GM11168 (cell line): ENCODE measurements around the gene PRPSAP1.
"Not testable (repeated sequence)": the region's sequence is repeated elsewhere in the genome, so short reads cannot be mapped to it uniquely, and the experiment has no call there.

Source experiments
- in situ Hi-C: fragments of 300-500 bp; cut with MboI; formaldehyde crosslinking; loops from one replicate; pipeline ENCODE4 v1.12.0; 2022; ENCODE audit warnings: low sequenced_read_pairs; ENCODE audit not compliant: unreplicated experiment

Gene PRPSAP1

DNA sequence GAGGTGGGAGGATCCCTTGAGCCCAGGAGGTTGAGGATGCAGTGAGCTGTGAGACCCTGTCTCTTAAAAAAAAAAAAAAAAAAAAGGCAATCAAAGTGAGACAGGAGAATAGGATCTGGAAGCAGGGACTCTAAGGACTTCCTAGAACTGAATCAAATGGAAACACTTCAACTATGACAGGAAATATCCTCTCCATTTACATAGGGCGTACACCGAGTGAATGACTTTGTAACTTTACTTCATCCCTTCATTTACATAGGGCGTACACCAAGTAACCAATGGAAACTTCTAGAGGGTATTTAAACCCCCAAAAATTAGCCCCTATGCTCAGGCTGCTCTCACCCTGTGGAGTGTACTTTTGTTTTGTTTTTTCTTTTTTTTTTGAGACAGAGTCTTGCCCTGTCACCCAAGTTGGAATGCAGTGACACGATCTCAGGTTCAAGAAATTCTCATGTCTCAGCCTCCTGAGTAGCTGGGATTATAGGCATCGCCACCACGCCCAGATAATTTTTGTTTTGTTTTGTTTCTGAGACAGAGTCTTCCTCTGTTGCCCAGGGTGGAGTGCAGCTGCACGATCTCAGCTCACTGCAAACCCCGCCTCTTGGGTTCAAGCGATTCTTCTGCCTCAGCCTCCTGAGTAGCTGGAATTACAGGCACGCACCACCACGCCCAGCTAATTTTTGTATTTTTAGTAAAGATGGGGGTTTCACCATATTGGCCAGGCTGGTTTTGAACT lies 9.6 kb upstream of the PRPSAP1 start:
- in situ Hi-C loops = no loop called here

DNA sequence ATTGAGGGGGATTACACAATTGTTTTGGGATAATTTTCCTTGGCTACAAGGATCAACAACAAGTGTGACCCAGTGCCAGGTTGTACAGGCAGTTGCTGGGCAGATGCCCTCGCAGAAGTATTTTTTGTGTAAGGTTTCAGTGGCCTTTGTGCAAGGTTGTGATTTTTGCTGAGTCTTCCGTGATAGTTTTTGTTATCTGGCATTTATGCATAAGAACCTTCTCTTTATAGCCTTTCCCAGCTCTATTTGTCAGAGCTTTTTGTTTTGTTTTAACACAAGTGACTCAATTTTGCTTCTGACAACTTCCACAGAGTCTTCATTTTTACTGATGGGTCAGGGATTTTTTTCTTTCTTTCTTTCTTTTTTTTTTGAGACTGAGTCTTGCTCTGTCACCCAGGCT lies 6.7 kb upstream of the PRPSAP1 start:
- in situ Hi-C loops = no loop called here

DNA sequence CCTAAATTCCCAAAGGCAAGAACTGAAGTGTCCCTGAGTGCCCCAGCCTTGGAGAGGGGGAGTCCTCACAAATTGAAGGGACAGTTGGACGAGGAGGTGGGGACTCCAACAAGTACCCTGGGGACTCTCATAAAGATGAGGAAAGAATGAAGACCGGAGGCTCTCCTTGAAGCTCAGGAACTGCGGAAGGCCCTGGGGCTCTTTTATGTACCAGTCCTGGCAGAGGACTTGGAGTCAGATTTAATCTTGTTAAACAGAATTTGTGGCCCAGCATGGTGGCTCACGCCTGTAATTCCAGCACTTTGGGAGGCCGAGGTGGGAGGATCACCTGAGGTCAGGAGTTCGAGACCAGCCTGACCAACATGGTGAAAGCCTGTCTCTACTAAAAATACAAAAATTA lies 6.1 kb upstream of the PRPSAP1 start:
- in situ Hi-C loops = not testable (repeated sequence)

DNA sequence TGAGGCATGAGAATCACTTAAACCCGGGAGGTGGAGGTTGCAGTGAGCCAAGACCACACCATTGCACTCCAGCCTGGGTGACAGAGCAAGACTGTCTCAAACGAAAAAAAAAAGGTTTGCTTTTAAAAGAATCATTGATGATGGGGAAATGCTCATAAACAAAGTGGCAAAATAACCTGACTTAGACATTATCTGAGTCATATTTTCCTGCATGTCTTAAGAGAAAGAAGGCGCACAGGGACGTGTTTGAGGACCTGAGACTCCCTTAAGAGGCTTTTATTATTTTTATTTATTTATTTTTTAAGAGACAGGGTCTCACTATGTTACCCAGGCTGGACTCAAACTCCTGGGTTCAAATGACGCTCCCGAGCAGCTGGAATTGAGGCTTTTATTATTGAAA lies 5.7 kb upstream of the PRPSAP1 start:
- in situ Hi-C loops = no loop called here

DNA sequence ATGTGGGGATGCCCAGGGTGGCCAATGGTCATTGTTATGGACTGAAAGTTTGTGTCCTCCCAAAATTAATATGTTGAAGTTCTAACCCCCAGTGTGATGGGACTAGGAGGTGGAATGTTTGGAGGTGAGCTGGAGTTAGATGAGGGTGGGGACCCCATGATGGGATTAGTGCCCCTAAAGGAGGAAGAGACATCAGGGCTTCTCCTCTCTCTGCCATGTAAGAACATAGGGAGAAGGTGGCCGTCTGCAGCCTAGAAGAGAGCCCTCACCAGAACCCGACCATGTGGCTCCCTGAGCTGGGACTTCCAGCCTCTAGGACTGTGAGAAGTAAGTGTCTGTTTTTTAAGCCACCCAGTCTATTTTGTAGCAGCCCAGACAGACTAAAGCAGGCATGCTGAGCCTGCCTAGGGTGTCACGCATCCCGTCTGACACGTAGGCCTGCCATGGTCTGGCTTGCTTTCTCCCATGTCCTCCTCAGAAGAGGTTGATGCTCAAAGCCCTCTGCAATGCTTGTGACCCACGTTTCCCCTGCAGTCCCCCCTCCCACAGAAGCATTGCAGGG lies 4.0 kb upstream of the PRPSAP1 start:
- in situ Hi-C loops = no loop called here

DNA sequence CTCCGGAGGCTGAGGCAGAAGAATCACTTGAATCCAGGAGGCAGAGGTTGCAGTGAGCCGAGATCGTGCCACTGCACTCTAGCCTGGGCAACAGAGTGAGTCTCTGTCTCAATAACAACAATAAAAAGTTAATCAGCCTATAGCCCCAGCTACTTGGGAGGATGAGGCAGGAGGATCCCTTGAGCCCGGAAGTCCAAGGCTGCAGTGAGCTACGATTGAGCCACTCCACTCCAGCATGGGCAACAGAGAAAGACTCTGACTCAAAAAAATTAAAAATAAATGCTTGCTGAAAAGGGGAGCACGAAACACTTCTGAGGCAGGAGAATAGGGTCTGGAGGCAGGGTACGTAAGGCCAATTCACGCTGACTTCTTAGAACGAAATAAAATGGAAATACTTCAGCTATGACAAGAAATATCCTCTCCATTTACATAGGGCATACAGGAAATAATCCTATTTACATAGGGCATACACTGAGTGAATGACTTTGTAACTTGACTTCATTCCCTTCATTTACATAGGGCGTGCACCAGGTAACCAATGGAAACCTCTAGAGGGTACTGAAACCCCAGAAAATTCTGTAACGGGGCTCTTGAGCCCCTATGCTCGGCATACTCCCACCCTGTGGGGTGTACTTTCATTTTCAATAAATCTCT lies 3.2 kb upstream of the PRPSAP1 start:
- in situ Hi-C loops = no loop called here

GRCh38 chr17:76354747-76355310 lies 1.1 kb upstream of the PRPSAP1 start:
- in situ Hi-C loops = no loop called here

DNA sequence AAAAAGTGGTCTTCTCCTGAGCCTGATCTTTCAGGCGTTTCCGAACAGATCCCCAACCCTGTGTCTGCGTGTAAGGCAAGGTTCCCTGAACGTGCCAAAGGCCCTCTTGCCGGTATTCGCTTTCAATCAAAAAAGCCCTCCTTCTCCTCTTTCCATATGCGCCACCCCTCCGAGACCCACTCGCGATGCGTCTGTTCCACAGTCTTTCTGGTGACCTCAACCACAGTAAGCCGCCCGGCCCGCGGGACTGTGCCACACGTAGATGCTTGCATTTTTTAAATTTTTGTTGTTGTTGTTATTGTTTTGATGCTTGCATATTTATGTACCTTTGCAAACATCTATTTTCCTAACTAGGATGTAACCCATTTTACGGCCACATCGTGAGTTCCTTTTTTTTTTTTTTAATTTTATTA lies 607 bp upstream of the PRPSAP1 start:
- in situ Hi-C loops = no loop called here

DNA sequence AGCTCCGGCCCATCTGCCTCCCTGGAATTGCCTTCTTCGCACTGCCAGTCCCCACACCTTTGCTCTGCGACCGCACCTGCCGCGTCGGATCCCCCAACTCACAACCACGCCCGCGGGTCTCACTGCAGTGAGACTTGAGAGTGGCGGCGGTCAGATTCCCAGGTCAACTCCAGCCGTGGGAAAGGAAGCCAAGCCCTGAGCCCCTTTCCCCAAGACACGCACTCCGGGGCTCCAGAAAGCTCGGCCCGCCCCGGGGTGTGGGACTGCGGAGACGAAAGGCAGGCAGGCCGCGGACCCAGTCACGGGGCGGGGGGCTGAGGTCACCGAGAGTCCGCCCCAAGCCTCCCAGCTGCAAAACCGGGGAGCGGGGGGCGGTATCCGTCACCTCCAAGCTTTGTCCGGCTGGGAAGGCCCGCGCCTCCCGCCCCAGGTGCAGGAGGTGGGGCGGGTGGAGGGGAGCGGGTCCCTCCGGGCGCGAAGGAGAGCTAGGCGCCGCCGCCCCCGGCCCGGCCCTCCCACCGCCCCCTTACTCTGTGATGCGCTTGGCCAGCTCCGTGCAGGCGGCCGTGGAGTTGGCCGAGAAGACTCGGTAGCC lies 615 bp downstream of the PRPSAP1 start:
- in situ Hi-C loops = no loop called here

GRCh38 chr17:76351526-76352071 lies 2.1 kb downstream of the PRPSAP1 start:
- in situ Hi-C loops = no loop called here

- in situ Hi-C loops = no loop called here
These were observed 3.3 kb downstream of the PRPSAP1 start for GRCh38 chr17:76350463-76350862.

DNA sequence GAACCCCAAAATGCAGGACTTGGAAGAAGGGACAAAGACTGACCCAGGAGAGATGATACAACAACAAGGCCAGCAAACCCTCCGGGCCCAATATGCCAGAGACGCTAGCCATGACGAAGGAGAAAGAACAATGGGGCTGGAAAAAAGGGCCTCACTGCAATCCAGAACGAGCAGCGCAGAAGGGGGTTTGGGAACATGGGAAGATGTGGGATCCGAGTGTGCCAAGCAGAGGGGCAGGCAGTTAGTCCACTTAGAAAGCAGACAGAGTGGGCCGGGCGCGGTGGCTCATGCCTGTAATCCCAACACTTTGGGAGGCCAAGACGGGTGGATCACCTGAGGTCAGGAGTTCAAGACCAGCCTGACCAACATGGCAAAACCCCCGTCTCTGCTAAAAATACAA lies 6.8 kb downstream of the PRPSAP1 start:
- in situ Hi-C loops = not testable (repeated sequence)

DNA sequence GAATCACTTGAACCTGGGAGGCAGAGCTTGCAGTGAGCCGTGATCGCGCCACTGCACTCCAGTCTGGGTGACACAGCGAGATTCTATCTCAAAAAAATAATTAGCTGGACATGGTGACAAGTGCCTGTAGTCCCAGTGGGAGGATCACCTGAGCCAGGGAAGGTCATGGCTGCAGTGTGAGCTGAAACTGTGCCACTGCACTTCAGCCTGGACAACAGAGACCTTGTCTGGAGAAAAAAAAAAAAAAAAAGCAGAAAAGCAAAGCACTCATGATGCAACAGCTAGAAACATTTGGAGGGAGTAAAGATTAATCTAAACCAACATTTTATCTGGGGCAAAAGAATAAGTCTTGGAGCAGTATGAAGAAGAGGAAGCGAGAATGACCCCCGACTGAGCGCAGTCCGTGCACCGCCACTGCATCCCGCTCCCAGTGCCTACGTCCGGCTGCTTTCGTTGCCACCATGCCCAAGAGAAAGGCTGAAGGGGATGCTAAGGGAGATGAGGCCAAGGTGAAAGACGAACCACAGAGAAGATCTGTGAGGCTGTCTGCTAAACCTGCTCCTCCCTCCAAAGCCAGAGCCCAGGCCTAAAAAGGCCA lies 8.2 kb downstream of the PRPSAP1 start:
- in situ Hi-C loops = no loop called here

DNA sequence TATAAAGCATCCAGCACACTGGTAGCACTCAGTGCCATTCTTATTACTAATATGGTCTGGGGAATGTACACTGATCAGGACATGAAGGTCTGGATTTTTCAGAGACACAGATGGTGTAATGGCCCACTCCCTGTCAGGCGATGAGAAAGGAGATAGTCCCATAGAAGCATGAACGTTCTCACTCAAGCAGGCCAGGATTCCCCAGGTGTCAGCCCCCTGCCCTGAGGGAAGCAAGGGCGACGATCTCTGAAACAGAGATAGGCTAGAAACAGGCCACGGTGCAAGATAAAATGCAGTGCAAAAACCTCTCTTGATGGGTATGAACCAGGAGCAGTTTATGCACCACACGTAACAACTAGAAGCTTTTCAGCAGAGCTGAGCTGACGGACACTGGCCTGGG lies 10.6 kb downstream of the PRPSAP1 start:
- in situ Hi-C loops = no loop called here

DNA sequence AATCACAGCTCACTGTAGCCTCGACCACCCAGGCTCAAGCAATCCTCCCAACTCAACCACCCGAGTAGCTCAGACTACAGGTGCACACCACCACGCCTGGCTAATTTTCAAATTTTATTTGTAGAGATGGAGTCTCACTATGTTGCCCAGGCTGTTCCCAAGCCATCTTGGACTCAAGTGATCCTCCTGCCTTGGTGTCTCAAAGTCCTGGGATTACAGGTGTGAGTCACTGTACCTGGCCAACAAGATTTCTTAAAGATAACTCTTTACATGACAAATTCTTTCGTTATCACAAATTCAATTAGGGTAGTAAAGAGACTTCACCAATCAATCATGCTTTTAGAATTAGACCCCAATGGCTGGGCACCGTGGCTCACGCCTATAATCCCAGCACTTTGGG lies 12.4 kb downstream of the PRPSAP1 start:
- in situ Hi-C loops = no loop called here

DNA sequence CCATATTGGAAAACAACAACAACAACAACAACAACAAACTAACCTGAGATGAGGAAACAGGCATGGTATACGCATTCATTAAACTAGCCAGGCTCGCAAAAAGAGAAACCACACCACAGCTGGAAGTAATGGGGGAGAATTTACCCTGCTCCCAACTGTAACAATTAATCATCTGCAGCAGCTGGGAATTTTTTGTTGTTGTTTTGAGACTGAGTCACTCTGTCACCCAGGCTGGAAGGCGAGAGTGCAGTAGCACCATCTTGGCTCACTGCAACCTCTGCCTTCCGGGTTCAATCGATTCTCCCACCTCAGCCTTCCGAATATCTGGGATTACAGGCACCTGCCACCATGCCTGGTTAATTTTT lies 16.3 kb downstream of the PRPSAP1 start:
- in situ Hi-C loops = no loop called here

- in situ Hi-C loops = no loop called here
These were observed 16.8 kb downstream of the PRPSAP1 start for GRCh38 chr17:76336756-76337412.

GRCh38 chr17:76335716-76336381 lies 17.9 kb downstream of the PRPSAP1 start:
- in situ Hi-C loops = no loop called here
